T-helper 22 cell (primary cell): ENCODE data around the gene ANO9.
"Not testable (repeated sequence)": the region's sequence is repeated elsewhere in the genome, so short reads cannot be mapped to it uniquely, and the experiment has no call there.

Source experiments
- DNase-seq: peaks from one replicate; pipeline ENCODE4 v3.0.0-alpha.2; 2020; ENCODE audit warnings: low read depth

The ANO9 gene

DNA sequence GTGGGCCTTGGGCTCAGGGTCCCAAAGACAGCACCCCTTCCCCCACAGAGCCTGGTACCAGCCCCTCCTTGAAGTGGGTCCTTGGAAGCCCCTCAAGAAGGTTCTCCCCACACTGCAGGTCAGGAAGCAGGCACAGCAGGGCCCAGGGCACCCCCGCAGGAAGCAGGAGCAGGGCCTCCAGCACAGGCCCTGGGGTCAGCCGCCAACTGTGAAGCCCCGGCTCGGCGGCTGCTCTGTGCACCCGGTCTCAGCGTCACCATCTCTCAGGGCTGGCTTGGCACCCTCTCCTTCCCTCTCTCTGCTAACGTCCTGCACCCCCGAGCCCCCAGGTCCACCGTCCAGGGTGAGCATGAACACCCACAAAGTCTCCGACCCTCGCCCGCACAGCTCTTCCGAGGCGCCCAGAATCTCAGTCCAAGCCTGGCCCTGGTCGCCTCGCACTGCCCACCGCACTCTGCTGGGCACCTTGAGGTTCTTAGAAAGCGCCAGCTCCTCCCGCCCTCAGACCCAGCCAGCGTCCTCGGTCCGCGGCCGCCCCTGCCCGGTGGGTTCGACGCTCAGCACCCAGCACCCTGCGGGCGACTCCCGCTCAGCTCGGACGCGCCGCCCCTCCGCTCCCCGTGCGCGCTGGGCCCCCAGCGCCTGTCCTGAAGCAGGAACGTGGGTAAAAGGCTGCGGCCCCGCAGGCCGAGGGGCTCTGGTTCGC is 25.6 kb downstream of the ANO9 start:
- DNase-seq = no peak

- no peak for DNase-seq
Observed at GRCh38 chr11:415640-416041, 26.2 kb downstream of the ANO9 start.

DNA sequence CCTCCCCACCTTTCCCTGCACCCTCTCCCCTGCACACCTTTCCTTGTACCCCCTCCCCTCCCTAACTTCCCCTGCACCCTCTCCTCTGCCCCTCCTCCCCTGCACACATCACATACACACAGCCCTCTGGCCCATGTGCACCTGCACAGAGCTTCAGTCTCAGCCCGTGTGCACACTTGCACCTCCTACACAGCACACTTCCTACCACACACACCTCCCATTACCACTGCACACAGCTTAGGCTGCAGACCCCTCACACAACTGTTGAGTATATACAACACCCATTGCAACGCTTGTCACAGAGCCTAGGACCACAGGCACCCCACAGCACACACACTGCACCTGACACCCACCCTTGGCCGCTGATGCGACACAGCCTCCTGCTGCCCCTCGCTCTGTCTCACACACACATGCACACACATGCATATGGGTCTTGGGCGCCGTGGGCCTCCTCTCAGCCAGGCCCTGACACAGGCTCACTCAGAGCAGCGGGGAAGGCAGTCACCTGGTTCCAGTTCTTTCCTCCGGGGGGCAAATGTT is 27.4 kb downstream of the ANO9 start:
- no peak for DNase-seq

DNA sequence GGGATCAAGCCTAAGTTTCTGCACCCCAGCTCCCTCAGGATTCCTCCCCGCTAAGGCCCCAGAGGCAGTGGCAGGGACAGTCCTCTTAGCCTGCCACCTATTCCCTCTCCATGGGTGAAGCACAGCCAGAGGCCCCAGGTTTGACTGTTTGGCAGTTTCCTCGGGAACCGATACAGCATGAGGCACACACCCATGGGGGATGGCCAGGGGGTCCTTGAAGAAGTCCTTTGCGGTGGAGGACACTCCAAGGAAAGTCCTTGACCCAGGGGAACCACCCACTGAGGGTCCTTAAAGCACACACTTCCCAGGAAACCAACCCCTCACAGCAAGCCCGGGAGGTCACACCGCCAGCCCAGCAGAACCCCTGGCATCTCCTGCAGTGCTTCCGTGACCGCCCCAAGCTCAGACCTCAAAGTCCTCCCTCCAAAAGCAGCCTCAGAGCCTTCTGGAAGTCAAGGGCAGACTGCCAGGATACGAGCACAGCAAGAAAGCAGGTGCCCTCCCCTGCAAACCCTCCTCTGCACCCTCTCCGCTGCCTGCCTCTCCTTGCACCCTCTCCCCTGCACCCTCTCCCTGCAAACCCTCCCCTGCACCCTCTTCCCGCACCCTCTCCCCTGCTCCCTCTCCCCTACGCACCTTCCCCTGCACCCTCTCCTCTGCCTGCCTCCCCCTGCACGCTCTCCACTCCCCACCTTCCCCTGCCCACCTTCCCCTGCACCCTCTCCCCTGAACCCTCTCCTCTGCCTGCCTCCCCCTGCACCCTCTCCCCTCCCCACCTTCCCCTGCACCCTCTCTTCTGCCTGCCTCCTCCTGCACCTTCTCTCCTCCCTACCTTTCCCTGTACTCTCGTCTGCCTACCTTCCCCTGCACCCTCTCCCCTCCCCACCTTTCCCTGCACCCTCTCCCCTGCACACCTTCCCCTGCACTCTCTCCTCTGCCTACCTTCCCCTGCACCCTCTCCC is 28.4 kb downstream of the ANO9 start:
- DNase-seq = no peak

- no peak for DNase-seq
Observed at GRCh38 chr11:412641-413119, 29.1 kb downstream of the ANO9 start.

DNA sequence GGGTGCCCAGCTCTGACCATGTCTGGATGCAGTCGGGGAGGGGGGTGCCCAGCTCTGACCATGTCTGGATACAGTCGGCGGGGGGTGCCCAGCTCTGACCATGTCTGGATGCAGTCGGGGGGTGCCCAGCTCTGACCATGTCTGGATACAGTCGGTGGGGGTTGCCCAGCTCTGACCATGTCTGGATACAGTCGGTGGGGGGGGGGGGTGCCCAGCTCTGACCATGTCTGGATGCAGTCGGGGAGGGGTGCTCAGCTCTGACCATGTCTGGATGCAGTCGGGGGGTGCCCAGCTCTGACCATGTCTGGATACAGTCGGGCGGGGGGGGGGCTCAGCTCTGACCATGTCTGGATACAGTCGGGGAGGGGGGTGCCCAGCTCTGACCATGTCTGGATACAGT is 30.3 kb downstream of the ANO9 start:
- not testable (repeated sequence) for DNase-seq

- not testable (repeated sequence) for DNase-seq
Observed at GRCh38 chr11:410711-411110, 31.1 kb downstream of the ANO9 start.

DNA sequence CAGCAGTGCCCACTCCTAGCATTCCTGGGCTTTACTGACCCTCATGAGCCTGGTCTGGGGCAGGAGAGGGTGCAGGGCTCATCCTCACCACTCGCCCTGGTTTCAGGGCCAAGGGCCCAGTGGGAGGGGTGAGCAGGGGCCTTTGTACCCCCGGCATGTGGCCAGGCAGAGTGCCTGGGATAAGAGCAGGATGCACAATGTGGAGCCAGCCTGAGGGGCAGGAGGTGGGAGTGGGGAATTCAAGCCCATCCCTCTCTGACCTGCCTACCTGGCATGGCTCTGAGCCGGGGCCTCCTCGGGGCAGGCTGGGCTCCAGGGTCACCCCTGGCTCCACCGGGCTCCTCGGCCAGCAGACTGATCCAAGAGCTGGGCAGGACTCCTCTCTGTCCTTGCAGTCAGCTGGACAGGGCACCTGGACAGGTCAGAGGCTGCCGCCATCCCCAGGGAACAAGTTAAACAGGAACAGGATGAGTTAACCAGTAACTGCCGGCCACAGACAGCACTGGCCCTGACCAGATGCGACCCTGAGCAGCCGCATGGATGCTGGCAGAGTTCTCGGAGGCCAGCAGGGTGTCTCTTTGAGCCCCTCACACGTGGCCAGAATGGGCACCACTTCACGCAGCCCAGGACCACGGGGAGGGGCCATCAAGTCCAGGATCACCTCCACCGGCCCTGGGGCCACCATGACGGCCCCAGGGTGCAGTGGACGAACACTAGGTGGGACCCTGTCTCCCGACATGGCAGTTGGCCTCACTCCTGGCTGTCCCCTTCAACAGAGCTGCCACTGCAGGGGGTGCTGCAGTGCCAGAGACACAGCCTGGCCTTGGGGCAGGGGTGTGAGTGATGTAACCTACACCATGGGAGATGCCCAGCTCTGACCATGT is 32.0 kb downstream of the ANO9 start:
- DNase-seq = no peak

- no peak for DNase-seq
Observed at GRCh38 chr11:409008-409599, 32.7 kb downstream of the ANO9 start.

- no peak for DNase-seq
Observed at GRCh38 chr11:408154-409007, 33.4 kb downstream of the ANO9 start.

- DNase-seq = no peak
Observed at GRCh38 chr11:407651-408123, 34.1 kb downstream of the ANO9 start.

GRCh38 chr11:406796-407650 is 34.8 kb downstream of the ANO9 start:
- DNase-seq = peak; percentile 95

DNA sequence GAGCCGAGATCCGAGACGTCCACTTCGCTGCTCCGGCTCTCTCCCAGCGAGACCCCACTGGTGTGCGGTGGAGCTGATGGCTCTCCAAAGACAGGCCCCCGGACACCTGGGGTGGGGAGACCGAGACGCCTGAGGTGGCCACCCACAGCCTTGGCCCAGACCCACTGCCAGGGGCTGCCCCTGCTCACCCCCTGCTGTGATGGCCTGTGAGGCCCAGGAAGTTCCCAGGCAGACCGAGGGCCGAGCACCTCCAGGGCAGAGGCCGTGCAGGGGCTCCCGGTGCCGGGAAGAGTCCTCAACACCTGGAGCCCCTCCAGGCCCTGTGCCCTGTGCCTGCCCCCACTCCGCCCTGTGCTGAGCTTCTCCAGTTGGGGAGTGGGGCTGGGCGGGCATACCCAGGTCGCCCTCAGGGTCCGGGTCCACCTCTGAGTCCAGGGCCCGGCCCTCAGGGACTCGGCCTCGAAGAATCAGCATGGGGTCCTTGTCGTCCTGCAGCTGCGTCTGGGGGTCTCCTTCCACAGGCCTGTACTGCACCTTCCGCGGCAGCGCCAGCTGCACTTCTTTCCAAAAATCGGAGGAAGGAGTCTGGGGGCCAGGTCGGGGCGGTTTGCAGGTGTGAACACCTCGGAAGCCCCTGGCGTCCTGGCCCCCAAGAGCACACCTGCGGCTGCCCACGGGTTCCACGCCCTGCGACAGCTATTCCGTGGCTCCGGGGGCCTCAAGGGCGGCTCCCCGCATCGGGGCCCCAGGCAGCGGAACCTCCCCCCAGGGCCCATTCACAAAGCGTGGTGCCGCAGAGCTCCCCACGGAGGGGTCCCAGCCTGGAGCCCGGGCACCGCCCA is 35.6 kb downstream of the ANO9 start:
- no peak for DNase-seq

GRCh38 chr11:405323-405953 is 36.4 kb downstream of the ANO9 start:
- DNase-seq = no peak

GRCh38 chr11:404551-405264 is 37.1 kb downstream of the ANO9 start:
- DNase-seq = no peak

DNA sequence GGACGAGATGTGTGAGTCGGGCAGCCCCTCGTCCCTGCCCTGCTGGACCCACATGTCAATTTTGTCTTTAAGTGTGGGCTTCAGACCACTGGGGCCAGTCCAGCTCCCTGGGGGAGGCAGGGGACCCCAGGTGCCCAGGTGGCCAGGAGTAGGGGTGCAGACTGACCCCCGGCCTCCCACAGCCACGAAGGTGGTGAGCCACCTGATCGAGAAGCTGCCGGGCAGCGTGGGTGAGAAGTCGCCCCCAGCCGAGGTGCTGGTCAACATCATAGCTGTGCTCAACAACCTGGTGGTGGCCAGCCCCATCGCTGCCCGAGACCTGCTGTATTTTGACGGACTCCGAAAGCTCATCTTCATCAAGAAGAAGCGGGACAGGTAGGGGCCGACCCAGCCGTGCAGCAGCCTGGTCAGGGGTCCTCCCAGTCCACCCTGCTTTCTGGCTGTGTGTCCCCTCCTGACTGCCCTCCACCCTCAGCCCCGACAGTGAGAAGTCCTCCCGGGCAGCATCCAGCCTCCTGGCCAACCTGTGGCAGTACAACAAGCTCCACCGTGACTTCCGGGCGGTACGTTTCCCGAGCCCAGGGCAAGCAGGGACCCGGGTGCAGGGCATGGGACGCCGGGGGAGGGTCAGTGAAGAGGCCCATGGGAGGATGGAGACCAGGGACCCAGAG is 37.9 kb downstream of the ANO9 start:
- DNase-seq = no peak
